ENCODE results near the gene ZNF445. TPM values are rescaled to one million over a fixed set of nuclear protein-coding genes. Genes with fewer than 3 reads are reported as not detected.
"Not testable (repeated sequence)": the region's sequence is repeated elsewhere in the genome, so short reads cannot be mapped to it uniquely, and the experiment has no call there.

The ZNF445 gene
- total RNA-seq = 19.1 TPM

GRCh38 chr3:44477312-44478030 is at the start of gene ZNF445:
TSS of gene ZNF445 (minus strand) at chr3:44477670. CDS start at chr3:44455549, 22,121 bp downstream.
- peak; percentile 79 for DNase-seq (ENCODE audit: low spot score)

GRCh38 chr3:44525060-44525459 is 47.6 kb upstream of the ZNF445 start:
- no peak for DNase-seq (ENCODE audit: low spot score)

GRCh38 chr3:44522494-44522933 is 45.0 kb upstream of the ZNF445 start:
- DNase-seq (ENCODE audit: low spot score) = no peak

- no peak for DNase-seq (ENCODE audit: low spot score)
Observed at GRCh38 chr3:44521721-44522120, 44.3 kb upstream of the ZNF445 start.

- DNase-seq (ENCODE audit: low spot score) = no peak
Observed at GRCh38 chr3:44518782-44519156, 41.3 kb upstream of the ZNF445 start.

DNA sequence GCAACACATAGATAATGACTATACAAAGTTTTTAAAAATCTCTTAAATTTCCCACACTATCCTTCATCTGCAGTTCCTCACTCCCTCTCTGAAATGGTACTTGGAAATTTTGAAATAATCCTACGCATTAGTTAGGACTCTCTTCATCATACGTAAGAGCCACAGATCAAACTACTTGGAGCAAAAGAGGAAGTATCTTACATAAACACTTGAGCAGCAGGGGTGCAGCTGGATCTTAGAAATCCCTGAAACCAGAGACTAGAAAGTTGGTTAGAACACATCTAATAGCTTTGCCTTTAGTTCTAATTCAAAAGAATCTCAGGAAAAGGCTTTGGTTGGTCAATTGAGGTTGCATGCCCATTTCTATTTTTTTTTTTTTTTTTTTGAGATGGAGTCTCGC is 38.8 kb upstream of the ZNF445 start:
- DNase-seq (ENCODE audit: low spot score) = no peak

GRCh38 chr3:44513513-44513912 is 36.0 kb upstream of the ZNF445 start:
- DNase-seq (ENCODE audit: low spot score) = no peak

- DNase-seq (ENCODE audit: low spot score) = no peak
Observed at GRCh38 chr3:44511238-44511566, 33.7 kb upstream of the ZNF445 start.

- DNase-seq (ENCODE audit: low spot score) = no peak
Observed at GRCh38 chr3:44510000-44510368, 32.5 kb upstream of the ZNF445 start.

GRCh38 chr3:44509393-44509921 is 32.0 kb upstream of the ZNF445 start:
- DNase-seq (ENCODE audit: low spot score) = no peak

- no peak for DNase-seq (ENCODE audit: low spot score)
Observed at GRCh38 chr3:44506961-44507360, 29.5 kb upstream of the ZNF445 start.

- no peak for DNase-seq (ENCODE audit: low spot score)
Observed at GRCh38 chr3:44506556-44506955, 29.1 kb upstream of the ZNF445 start.

- no peak for DNase-seq (ENCODE audit: low spot score)
Observed at GRCh38 chr3:44504566-44504965, 27.1 kb upstream of the ZNF445 start.

DNA sequence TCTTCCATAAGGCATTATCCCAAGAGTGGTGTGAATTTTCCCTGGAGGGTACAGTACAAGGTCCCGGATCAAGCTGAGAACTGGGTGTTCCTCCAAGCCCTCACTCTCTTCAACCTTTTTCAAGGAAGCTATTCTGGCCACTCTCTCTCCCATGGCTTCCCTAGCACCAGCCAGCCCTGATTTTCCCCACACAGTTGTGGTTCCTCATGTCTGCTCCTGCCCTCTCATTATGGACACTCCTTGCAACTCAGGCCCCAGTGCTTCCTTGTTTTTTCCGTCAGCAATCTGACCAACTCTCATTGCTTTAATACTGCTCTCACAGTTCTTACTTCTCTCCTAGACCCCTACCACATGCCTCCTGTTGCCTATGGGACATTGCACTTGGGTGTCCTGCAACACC is 25.7 kb upstream of the ZNF445 start:
- DNase-seq (ENCODE audit: low spot score) = not testable (repeated sequence)

GRCh38 chr3:44501971-44502370 is 24.5 kb upstream of the ZNF445 start:
- DNase-seq (ENCODE audit: low spot score) = no peak

DNA sequence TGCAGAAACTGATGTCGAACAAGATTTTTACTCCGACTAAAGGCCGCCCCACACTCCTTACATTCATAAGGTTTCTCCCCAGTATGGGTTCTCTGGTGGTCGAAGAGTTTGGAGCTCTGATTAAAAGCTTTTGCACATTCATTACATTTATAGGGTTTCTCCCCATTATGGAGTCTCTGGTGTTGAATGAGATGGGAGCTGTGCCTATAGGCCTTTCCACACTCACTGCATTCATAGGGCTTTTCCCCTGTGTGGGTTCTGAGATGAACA is 22.4 kb upstream of the ZNF445 start:
- DNase-seq (ENCODE audit: low spot score) = not testable (repeated sequence)

- no peak for DNase-seq (ENCODE audit: low spot score)
Observed at GRCh38 chr3:44499149-44499898, 21.9 kb upstream of the ZNF445 start.

DNA sequence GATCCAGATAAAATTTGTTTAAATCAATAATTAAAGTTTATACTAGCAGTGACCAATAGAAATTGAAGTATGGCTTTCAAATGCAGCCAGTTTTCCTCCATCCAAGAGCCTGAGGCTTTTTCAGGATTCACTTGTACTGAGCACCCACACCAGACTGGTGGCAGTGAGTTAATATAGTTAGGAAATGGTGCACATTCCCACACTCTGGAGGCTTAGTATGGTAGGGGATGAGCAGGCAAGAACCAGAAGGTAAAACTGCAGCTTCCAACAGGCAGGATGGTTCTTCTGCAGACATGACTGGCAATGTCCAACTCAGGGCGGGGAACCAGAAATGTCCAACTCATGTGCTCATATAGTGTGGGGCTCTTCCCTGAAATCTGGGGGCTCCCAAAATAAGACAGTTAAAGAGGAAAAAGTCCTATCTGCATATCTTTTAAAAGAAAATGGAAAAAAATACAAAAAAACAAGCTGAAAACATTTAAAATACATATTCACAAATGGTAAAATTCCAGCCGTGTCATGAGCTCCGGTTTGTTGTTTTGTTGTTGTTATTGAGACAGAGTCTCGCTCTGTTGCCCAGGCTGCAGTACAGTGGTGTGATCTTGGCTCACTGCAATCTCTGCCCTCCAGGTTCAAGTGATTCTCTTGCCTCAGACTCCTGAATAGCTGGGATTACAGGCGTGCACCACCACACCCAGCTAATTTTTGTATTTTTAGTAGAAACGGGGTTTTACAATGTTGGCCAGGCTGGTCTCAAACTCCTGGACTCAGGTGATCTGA is 18.4 kb upstream of the ZNF445 start:
- DNase-seq (ENCODE audit: low spot score) = no peak

DNA sequence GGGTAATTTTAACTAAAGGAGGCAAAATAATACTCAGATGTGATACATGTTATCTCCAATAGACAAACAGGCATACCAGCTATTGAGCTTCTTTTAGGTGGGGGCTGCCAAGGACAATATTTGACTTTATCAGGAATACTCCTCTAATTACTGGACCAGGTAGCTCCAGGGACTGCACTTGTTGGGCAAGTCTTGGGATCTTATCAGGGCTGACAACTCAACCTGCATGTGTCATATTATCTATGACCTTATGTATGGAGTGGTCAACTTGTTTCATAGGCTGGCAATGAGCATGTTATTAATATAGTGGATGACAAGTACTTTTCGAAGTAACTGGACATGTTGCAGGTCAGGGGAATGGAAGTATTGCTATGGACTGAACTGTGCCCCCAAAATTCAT is 15.0 kb upstream of the ZNF445 start:
- DNase-seq (ENCODE audit: low spot score) = no peak

GRCh38 chr3:44482721-44483120 is 5.3 kb upstream of the ZNF445 start:
- no peak for DNase-seq (ENCODE audit: low spot score)

DNA sequence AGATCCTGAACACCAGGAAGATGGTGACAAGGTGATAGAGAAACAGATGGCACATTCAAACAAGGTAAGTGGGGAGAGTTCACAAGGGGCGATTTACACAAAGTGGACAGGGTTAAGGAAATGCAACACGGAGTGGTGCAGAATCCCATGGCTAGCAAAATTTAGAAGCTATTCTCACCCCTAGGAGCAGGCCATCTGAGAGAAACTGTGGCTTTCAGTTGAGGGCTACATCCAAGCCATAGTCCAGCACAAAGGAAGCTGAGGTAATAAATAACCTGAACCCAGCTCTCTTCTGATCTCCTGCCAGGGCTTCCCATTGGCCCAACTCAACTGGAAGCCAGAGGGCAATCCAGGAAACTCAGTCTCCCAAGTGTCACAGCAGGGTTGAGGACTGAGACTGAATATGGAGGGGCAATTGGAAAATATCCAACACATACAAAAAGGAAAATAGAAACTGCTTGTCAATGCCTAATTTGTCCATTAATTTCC is 1.2 kb upstream of the ZNF445 start:
- DNase-seq (ENCODE audit: low spot score) = no peak

- DNase-seq (ENCODE audit: low spot score) = no peak
Observed at GRCh38 chr3:44478055-44478468, 592 bp upstream of the ZNF445 start.

GRCh38 chr3:44476963-44477311 is 533 bp downstream of the ZNF445 start:
- no peak for DNase-seq (ENCODE audit: low spot score)
